ENCODE results near the gene SS18L1. TPM values are rescaled to one million over a fixed set of nuclear protein-coding genes. Genes with fewer than 3 reads are reported as not detected.
"Not testable (repeated sequence)": the region's sequence is repeated elsewhere in the genome, so short reads cannot be mapped to it uniquely, and the experiment has no call there.

Gene SS18L1
- polyA plus RNA-seq, 1 of the 3 experiments (the other 2 are of a cell fraction), result 10.7 TPM

- H4K20me1 ChIP-seq (ENCODE audit: insufficient read depth), result peaks cover 78% of the 10 kb centered on the region
- H3K4me3 ChIP-seq (ENCODE audit: low read depth in 2 of 2, low read length in 1 of 2), result no peak overlapping the region
- no peak for DNase-seq
Measured at GRCh38 chr20:62147125-62147524, 3.6 kb downstream of the SS18L1 start.

GRCh38 chr20:62147528-62147927 is 4.0 kb downstream of the SS18L1 start:
- ChIA-PET POLR2A (no interaction called here), CTCF (interaction anchor here (0.9 to 4.7 kb wide), 4 partner anchors 10 to 155 kb away, joined by 3 to 23 read pairs (median 6); partner anchors contain the start of gene ADRM1)
- Histone ChIP-seq H3K9me2 (no peaks in the 10 kb centered on the region), H2AFZ (ENCODE audit: low read depth) (no peak overlapping the region), H3K27ac (ENCODE audit: low read depth in 2 of 2, low read length in 1 of 2) (no peak overlapping the region), H3K4me3 (ENCODE audit: low read depth in 2 of 2, low read length in 1 of 2) (no peak overlapping the region), H3K9me3 (no peaks in the 10 kb centered on the region), H3K9ac (no peak overlapping the region), H3K4me1 (ENCODE audit: control insufficient read depth in 1 of 2, insufficient read depth in 2 of 2, low read depth in 1 of 2, low read length in 1 of 2) (peaks cover 0 to 13% of the 10 kb centered on the region in 2 experiments; a peak in 2 of 4 replicates), H4K20me1 (ENCODE audit: insufficient read depth) (peaks cover 79% of the 10 kb centered on the region), H3K4me2 (no peak overlapping the region), H3K27me3 (ENCODE audit: insufficient read depth) (no peaks in the 10 kb centered on the region), H3K36me3 (replicated peaks in 1 of 2; ENCODE audit: control insufficient read depth in 1 of 2, insufficient read depth in 2 of 2, low read length in 1 of 2) (peaks cover 1 to 6% of the 10 kb centered on the region in 2 experiments), H3K79me2 (ENCODE audit: insufficient read depth) (peaks cover 83% of the 10 kb centered on the region), H3F3A (replicated peaks; ENCODE audit: insufficient read depth) (no peaks in the 10 kb centered on the region)
- WGBS (ENCODE audit: low lambda C conversion rate), result 95% methylated on average over 9 of the region's 9 CpGs
- TF ChIP-seq NFIC (IDR thresholded peaks at IDR 0.05; ENCODE audit: borderline replicate concordance) (no peak), RXRA (IDR thresholded peaks at IDR 0.05; ENCODE audit: borderline replicate concordance, low read depth) (no peak), EP300 (IDR thresholded peaks at IDR 0.05; ENCODE audit: borderline replicate concordance in 1 of 2, low read depth in 1 of 2, low read length in 1 of 2) (no peak), POLR2AphosphoS5 (IDR thresholded peaks at IDR 0.05; ENCODE audit: low read depth, low read length) (no peak), RAD21 (IDR thresholded peaks at IDR 0.05; ENCODE audit: low read length) (no peak), ELF1 (IDR thresholded peaks at IDR 0.05) (no peak), NRF1 (IDR thresholded peaks at IDR 0.05; ENCODE audit: low read depth, low read length) (no peak), RFX5 (IDR thresholded peaks at IDR 0.05; ENCODE audit: low read length) (no peak), USF1 (IDR thresholded peaks at IDR 0.05; ENCODE audit: borderline replicate concordance, low read depth) (no peak), ZBTB33 (IDR thresholded peaks at IDR 0.05; ENCODE audit: borderline replicate concordance, low read depth) (no peak)
- no peak for DNase-seq

More at GRCh38 chr20:62147125-62147524, 3.6 kb downstream of the SS18L1 start:
- peaks cover 83% of the 10 kb centered on the region for H3K79me2 ChIP-seq (ENCODE audit: insufficient read depth)
- 96% methylated on average over 5 of the region's 6 CpGs for WGBS (ENCODE audit: low lambda C conversion rate)
- no peaks in the 10 kb centered on the region for H3K9me2 ChIP-seq
- H3K4me2 ChIP-seq, result no peak overlapping the region
- ChIA-PET CTCF (interaction anchor here (0.9 to 4.7 kb wide), 4 partner anchors 10 to 155 kb away, joined by 3 to 23 read pairs (median 6); partner anchors contain the start of gene ADRM1), POLR2A (interaction anchor here (0.5 kb wide), 1 partner anchor 21 kb away, joined by 3 read pairs; no protein-coding TSS in a partner anchor)
- H3K4me1 ChIP-seq (ENCODE audit: control insufficient read depth in 1 of 2, insufficient read depth in 2 of 2, low read depth in 1 of 2, low read length in 1 of 2), result peaks cover 0 to 13% of the 10 kb centered on the region in 2 experiments; a peak in 2 of 4 replicates
- H3K27me3 ChIP-seq (ENCODE audit: insufficient read depth), result no peaks in the 10 kb centered on the region
- no peaks in the 10 kb centered on the region for H3F3A ChIP-seq (replicated peaks; ENCODE audit: insufficient read depth)
- H3K9me3 ChIP-seq, result no peaks in the 10 kb centered on the region
- H2AFZ ChIP-seq (ENCODE audit: low read depth), result no peak overlapping the region
- TF ChIP-seq SIN3A (IDR thresholded peaks at IDR 0.05; ENCODE audit: borderline replicate concordance, low read depth, low read length), result no peak
- TF ChIP-seq EP300 (IDR thresholded peaks at IDR 0.05; ENCODE audit: borderline replicate concordance in 1 of 2, low read depth in 1 of 2, low read length in 1 of 2), result no peak
- TF ChIP-seq YY1 (IDR thresholded peaks at IDR 0.05; ENCODE audit: low read depth), result no peak
- TF ChIP-seq RCOR1 (IDR thresholded peaks at IDR 0.05; ENCODE audit: low read length), result no peak
- no peak for TF ChIP-seq TEAD4 (IDR thresholded peaks at IDR 0.05; ENCODE audit: borderline replicate concordance, insufficient read depth)
- no peak overlapping the region for H3K27ac ChIP-seq (ENCODE audit: low read depth in 2 of 2, low read length in 1 of 2)
- peaks cover 0 to 2% of the 10 kb centered on the region in 2 experiments for H3K36me3 ChIP-seq (replicated peaks in 1 of 2; ENCODE audit: control insufficient read depth in 1 of 2, insufficient read depth in 2 of 2, low read length in 1 of 2)
- H3K9ac ChIP-seq, result no peak overlapping the region

- H3K9me2 ChIP-seq; DNase-seq; POLR2A ChIA-PET; H3K27me3 ChIP-seq (ENCODE audit: insufficient read depth); H3K4me3 ChIP-seq (ENCODE audit: low read depth in 2 of 2, low read length in 1 of 2); H3K9me3 ChIP-seq; H3F3A ChIP-seq (replicated peaks; ENCODE audit: insufficient read depth); H3K9ac ChIP-seq; H2AFZ ChIP-seq (ENCODE audit: low read depth); H3K36me3 ChIP-seq (replicated peaks in 1 of 2; ENCODE audit: control insufficient read depth in 1 of 2, insufficient read depth in 2 of 2, low read length in 1 of 2); H3K4me2 ChIP-seq; H3K27ac ChIP-seq (ENCODE audit: low read depth in 2 of 2, low read length in 1 of 2): not testable (repeated sequence)
- 100% methylated on average over 1 of the region's 10 CpGs for WGBS (ENCODE audit: low lambda C conversion rate)
- Histone ChIP-seq H3K79me2 (ENCODE audit: insufficient read depth) (peaks cover 89% of the 10 kb centered on the region), H3K4me1 (ENCODE audit: control insufficient read depth in 1 of 2, insufficient read depth in 2 of 2, low read depth in 1 of 2, low read length in 1 of 2) (peaks cover 0 to 13% of the 10 kb centered on the region in 2 experiments; a peak in 2 of 4 replicates), H4K20me1 (ENCODE audit: insufficient read depth) (peaks cover 83% of the 10 kb centered on the region)
- CTCF ChIA-PET, result interaction anchor here (2.6 to 4.7 kb wide), 2 partner anchors 9 to 137 kb away, joined by 9 to 23 read pairs; no protein-coding TSS in a partner anchor
Measured at GRCh38 chr20:62148383-62148782, 4.8 kb downstream of the SS18L1 start.

Data from SK-N-SH (cell line).